PC-3 (cell line): Measurements from ENCODE around the gene HPDL. TPM values are rescaled to one million over a fixed set of nuclear protein-coding genes. Genes with fewer than 3 reads are reported as not detected.

ENCODE experiments used
- ATAC-seq: fragments of 200-7000 bp; cut with Tn5 transposase; 2 replicates; pipeline ENCODE4 v1.9.1; 2020; ENCODE audit warnings: mild to moderate bottlenecking, moderate library complexity
- BruUV-seq: library from RNA; stranded (reverse); fragments of 400-500 nt; replicated peaks from 2 replicates; lab custom pipeline; 2021; lab: Mats Ljungman, UMichigan
- CTCF ChIA-PET: fragments of 300-600 bp; sonication (Branson Sonifier 250); formaldehyde crosslinking; loops from one replicate; lab custom pipeline; 2022; ENCODE audit warnings: antibody characterized with exemption; lab: Charles Lee
- POLR2A ChIA-PET: fragments of 300-600 bp; sonication (Branson Sonifier 250); formaldehyde crosslinking; loops from one replicate; lab custom pipeline; 2022; ENCODE audit warnings: antibody characterized with exemption; ENCODE audit not compliant: unreplicated experiment; lab: Charles Lee
- DNase-seq: peaks from one replicate; pipeline ENCODE4 v3.0.0-alpha.2; 2015
- H2AFZ ChIP-seq: fragments of 300-600 bp; sonication (generic); 2 replicates; pipeline ENCODE4 v1.6.0; 2016; ENCODE audit warnings: antibody characterized with exemption, low read length
- H3F3A ChIP-seq: fragments of 300-600 bp; sonication (generic); one replicate; pipeline ENCODE4 v1.6.0; 2017; ENCODE audit warnings: antibody characterized with exemption, low read length, control low read depth, mild to moderate bottlenecking; ENCODE audit not compliant: unreplicated experiment
- H3K27ac ChIP-seq: fragments of 300-600 bp; sonication (generic); 2 replicates; pipeline ENCODE4 v1.5.1; 2016; ENCODE audit warnings: mild to moderate bottlenecking, low read length
- H3K27me3 ChIP-seq: fragments of 300-600 bp; sonication (generic); 2 replicates; pipeline ENCODE4 v1.6.1; 2016; ENCODE audit warnings: low read length, mixed read lengths
- H3K36me3 ChIP-seq: fragments of 300-600 bp; sonication (generic); 2 replicates; pipeline ENCODE4 v1.6.1; 2016; ENCODE audit warnings: low read depth, mixed run types, low read length, mixed read lengths
- H3K4me1 ChIP-seq: fragments of 300-600 bp; sonication (generic); 2 replicates; pipeline ENCODE4 v1.5.1; 2016; ENCODE audit warnings: low read length; ENCODE audit not compliant: insufficient read depth
- H3K4me2 ChIP-seq: fragments of 300-600 bp; sonication (generic); 2 replicates; pipeline ENCODE4 v1.6.0; 2016; ENCODE audit warnings: low read length
- H3K4me3 ChIP-seq: fragments of 300-600 bp; sonication (generic); 2 replicates; pipeline ENCODE4 v1.5.1; 2016; ENCODE audit warnings: mild to moderate bottlenecking, low read length, mixed read lengths
- H3K79me2 ChIP-seq: fragments of 300-600 bp; sonication (generic); 2 replicates; pipeline ENCODE4 v1.6.1; 2017; ENCODE audit warnings: low read length, mixed read lengths
- H3K9ac ChIP-seq: fragments of 300-600 bp; sonication (generic); 2 replicates; pipeline ENCODE4 v1.6.0; 2016; ENCODE audit warnings: mild to moderate bottlenecking, low read length
- H3K9me2 ChIP-seq: fragments of 300-600 bp; sonication (generic); replicated peaks from 2 replicates; pipeline ENCODE4 v1.6.1; 2016; ENCODE audit warnings: mixed run types, low read length, mixed read lengths
- H3K9me3 ChIP-seq: fragments of 300-600 bp; sonication (generic); 2 replicates; pipeline ENCODE4 v1.6.1; 2016; ENCODE audit warnings: low read length, mixed read lengths
- H4K20me1 ChIP-seq: fragments of 300-600 bp; sonication (generic); 2 replicates; pipeline ENCODE4 v1.6.1; 2016; ENCODE audit warnings: low read length, mixed read lengths
- CTCF ChIP-seq: fragments of 300-600 bp; sonication (generic); conservative IDR thresholded peaks from 2 replicates; pipeline ENCODE4 v1.5.1; 2017; ENCODE audit warnings: antibody characterized with exemption, low read depth, mild to moderate bottlenecking, low read length
- EZH2 ChIP-seq: fragments of 300-600 bp; sonication (generic); IDR thresholded peaks from one replicate; pipeline ENCODE4 v1.6.1; 2017; ENCODE audit warnings: antibody characterized with exemption, mild to moderate bottlenecking, low read length; ENCODE audit not compliant: unreplicated experiment
- EZH2phosphoT487 ChIP-seq: fragments of 300-600 bp; sonication (generic); IDR thresholded peaks from 2 replicates; pipeline ENCODE4 v1.6.1; 2018; ENCODE audit warnings: mild to moderate bottlenecking, antibody characterized with exemption, low read length, borderline replicate concordance
- intact Hi-C: fragments of 100-400 bp; cut with micrococcal nuclease; formaldehyde crosslinking; loops from 2 replicates; pipeline ENCODE4 v1.9.0; 2023
- total RNA-seq: library from RNA; depleted of rRNA; stranded (reverse); fragments of >200 nt; gene quantifications from 2 replicates; pipeline ENCODE4 v1.2.3, GENCODE V29; 2014

HPDL gene
- total RNA-seq, 1 experiment from 2014 or later, result not detected

- intact Hi-C loops, result no loop called here
- ChIA-PET CTCF (no interaction called here), POLR2A (no interaction called here)
- no peaks in the 10 kb centered on the region for H3K36me3 ChIP-seq
- BruUV-seq, result no TSS peak
- H3K9me3 ChIP-seq, result no peaks in the 10 kb centered on the region
- peaks cover 22% of the 10 kb centered on the region for H3K4me1 ChIP-seq
- 0 out of 2 replicates have a peak, but pooled peaks cover 5% of the 10 kb centered on the region for H3K79me2 ChIP-seq
- no peak overlapping the region for H3K4me3 ChIP-seq
- DNase-seq (no peak), ATAC-seq (no peak)
- no peak overlapping the region for H3K27ac ChIP-seq
- H3K27me3 ChIP-seq, result no peaks in the 10 kb centered on the region
- H2AFZ ChIP-seq, result peak overlapping the region; percentile 53
- H3F3A ChIP-seq, result peaks cover 7% of the 10 kb centered on the region
- no peaks in the 10 kb centered on the region for H4K20me1 ChIP-seq
- H3K9ac ChIP-seq, result no peak overlapping the region
- no peaks in the 10 kb centered on the region for H3K9me2 ChIP-seq
- no peak for TF ChIP-seq CTCF
- TF ChIP-seq EZH2, result no peak
- TF ChIP-seq EZH2phosphoT487, result no peak
- H3K4me2 ChIP-seq, result peak overlapping the region; percentile 6; the same call in 1 of the 2 replicates
These were observed 19.8 kb upstream of the HPDL start for GRCh38 chr1:45306905-45307304.

GRCh38 chr1:45314266-45314665 lies 12.4 kb upstream of the HPDL start:
- no TSS peak for BruUV-seq
- Histone ChIP-seq H2AFZ (peak overlapping the region; percentile 56), H3K27me3 (no peaks in the 10 kb centered on the region), H3F3A (no peaks in the 10 kb centered on the region), H3K79me2 (no peaks in the 10 kb centered on the region), H3K27ac (no peak overlapping the region), H3K4me1 (peaks cover 4% of the 10 kb centered on the region; the same call in 1 of the 2 replicates), H3K4me2 (no peak overlapping the region), H3K4me3 (no peak overlapping the region), H3K9me3 (no peaks in the 10 kb centered on the region), H4K20me1 (no peaks in the 10 kb centered on the region), H3K9me2 (no peaks in the 10 kb centered on the region), H3K36me3 (no peaks in the 10 kb centered on the region), H3K9ac (no peak overlapping the region)
- TF ChIP-seq EZH2 (no peak), CTCF (no peak), EZH2phosphoT487 (no peak)
- ChIA-PET POLR2A (interaction anchor here (0.8 kb wide), 1 partner anchor 11 kb away, joined by 3 read pairs; no protein-coding TSS in a partner anchor), CTCF (interaction anchor here (1.2 kb wide), 1 partner anchor 11 kb away, joined by 5 read pairs; no protein-coding TSS in a partner anchor)
- ATAC-seq (peak; percentile 29; the same call in 1 of the 2 replicates), DNase-seq (no peak)
- intact Hi-C loops, result no loop called here

GRCh38 chr1:45317166-45317565 lies 9.5 kb upstream of the HPDL start:
- no peaks in the 10 kb centered on the region for H3K9me2 ChIP-seq
- CTCF ChIA-PET, result no interaction called here
- POLR2A ChIA-PET, result no interaction called here
- H3K27ac ChIP-seq, result no peak overlapping the region
- DNase-seq (no peak), ATAC-seq (no peak)
- no peaks in the 10 kb centered on the region for H3K79me2 ChIP-seq
- peaks cover 4% of the 10 kb centered on the region; the same call in 1 of the 2 replicates for H3K4me1 ChIP-seq
- intact Hi-C loops, result no loop called here
- no peaks in the 10 kb centered on the region for H3K27me3 ChIP-seq
- H2AFZ ChIP-seq, result no peak overlapping the region
- no peak overlapping the region for H3K4me3 ChIP-seq
- H3F3A ChIP-seq, result no peaks in the 10 kb centered on the region
- H3K4me2 ChIP-seq, result no peak overlapping the region
- no peaks in the 10 kb centered on the region for H3K36me3 ChIP-seq
- H4K20me1 ChIP-seq, result no peaks in the 10 kb centered on the region
- no peaks in the 10 kb centered on the region for H3K9me3 ChIP-seq
- TF ChIP-seq CTCF (no peak), EZH2 (no peak), EZH2phosphoT487 (no peak)
- no peak overlapping the region for H3K9ac ChIP-seq
- no TSS peak for BruUV-seq
